NCI-H345 (cell line): ENCODE results near the gene ABCC6.
A peak's percentile ranks its signal among the peaks of the same experiment; 100 is the strongest.

Source experiments
- DNase-seq: peaks from one replicate; lab custom pipeline; 2025; lab: John Stamatoyannopoulos, UW

The ABCC6 gene

DNA sequence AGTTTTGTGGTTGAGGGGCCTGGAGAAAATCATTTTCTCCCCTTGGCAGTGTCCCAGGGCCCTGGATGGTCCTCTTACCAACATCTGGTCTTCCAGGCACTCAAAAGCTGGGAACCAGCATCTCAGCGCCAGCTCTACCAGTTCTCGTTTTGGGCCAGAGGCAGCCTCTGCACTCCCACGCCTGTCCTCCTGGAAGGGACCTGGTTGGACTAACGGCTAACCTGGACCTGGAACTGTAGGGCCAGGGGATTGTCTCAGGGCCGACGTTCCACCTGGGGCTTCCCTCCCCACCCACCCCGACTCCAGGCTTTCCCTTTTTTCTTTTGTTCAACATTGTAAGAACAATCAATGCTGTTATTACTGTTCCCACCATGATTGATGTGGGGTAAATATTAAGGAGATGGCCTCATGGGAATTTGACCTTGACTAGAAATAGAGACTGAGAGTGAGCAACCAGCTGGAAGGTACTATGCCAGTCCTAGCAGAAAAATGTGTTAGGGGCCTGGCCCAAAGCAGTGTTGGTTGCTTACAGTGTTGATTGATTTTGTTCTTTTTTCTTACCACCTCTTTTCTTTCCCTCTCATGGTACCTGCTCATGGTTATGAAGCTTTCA, 81.4 kb downstream of the ABCC6 start:
- DNase-seq: no peak

DNA sequence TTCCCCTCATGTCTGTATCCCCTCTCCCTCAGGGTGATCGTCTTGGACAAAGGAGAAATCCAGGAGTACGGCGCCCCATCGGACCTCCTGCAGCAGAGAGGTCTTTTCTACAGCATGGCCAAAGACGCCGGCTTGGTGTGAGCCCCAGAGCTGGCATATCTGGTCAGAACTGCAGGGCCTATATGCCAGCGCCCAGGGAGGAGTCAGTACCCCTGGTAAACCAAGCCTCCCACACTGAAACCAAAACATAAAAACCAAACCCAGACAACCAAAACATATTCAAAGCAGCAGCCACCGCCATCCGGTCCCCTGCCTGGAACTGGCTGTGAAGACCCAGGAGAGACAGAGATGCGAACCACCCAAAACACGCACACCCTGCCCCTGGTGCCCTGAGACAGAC, 82.2 kb downstream of the ABCC6 start:
- no peak for DNase-seq

DNA sequence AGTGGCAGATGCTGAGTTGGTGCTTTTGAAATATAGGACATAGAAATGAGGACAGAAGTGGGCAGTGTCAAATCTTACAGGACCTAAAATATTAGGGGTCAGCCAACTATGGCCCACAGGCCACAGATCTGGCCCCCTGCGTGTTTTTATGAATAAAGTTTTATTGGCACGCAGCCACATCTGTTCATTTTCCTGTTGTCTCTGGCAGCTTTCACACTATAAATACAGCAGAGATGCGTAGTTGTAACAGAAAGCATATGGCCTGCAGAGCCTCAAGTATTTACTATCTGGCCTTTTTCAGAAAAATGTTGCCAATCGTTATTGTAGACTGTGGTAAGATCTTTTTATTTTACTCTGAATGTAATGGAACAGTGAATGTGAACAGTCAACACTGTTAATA, 82.8 kb downstream of the ABCC6 start:
- DNase-seq: no peak

DNA sequence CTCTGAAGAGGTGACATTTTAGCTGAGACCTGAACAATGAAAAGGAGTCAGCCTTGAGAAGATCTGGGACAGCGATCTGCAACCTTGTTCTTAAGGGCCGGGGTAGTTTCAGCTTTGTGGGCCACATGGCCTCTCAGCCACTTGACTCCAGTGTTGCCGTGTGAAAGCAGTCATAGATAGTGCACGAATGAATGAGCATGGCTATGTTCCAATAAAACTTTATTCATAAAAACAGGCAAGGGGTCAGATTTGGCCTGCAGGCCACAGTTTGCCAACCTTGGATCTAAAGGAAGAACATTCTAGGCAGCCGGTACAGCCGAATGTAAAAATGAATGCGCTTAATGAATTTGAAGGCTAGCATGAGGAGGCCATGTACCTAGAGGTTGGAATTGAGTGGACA, 83.5 kb downstream of the ABCC6 start:
- no peak for DNase-seq

DNA sequence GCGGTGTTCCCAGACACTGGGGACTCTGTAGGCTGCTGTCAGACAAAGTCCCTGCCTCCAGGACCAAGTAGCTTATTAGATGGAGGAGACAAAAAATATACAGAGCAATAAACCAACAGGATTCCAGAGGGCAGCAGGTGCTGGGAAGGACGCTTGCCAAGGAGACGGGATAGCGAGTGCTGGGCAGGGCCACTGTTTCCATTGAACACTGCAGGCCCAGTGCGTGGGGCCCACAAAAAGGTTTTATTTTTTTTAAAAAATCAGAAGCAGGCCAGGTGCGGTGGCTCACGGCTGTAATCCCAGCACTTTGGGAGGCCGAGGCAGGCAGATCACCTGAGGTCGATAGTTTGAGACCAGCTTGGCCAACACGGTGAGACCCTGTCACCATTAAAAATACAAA, 84.2 kb downstream of the ABCC6 start:
- no peak for DNase-seq

DNA sequence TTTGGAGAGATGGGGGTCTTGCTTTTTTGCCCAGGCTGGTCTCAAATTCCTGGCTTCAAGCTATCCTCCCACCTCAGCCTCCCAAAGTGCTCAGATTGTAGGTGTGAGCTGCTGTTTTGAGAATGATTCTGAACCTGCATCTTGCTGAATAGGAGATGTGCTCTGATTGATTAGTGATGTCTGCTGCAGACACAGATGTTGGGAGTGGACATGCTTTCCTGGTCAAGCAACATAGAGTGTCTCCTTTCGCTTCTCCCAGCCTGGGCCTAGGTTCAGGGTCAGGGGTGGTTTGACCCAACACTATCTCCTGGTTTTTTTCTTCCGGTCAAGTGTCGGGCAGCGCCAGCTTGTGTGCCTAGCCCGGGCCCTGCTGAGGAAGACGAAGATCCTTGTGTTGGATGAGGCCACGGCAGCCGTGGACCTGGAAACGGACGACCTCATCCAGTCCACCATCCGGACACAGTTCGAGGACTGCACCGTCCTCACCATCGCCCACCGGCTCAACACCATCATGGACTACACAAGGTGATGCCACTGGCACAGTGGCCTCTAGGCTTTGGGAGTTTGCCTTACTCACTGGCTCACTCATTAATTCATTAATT, 85.2 kb downstream of the ABCC6 start:
- DNase-seq: no peak

DNA sequence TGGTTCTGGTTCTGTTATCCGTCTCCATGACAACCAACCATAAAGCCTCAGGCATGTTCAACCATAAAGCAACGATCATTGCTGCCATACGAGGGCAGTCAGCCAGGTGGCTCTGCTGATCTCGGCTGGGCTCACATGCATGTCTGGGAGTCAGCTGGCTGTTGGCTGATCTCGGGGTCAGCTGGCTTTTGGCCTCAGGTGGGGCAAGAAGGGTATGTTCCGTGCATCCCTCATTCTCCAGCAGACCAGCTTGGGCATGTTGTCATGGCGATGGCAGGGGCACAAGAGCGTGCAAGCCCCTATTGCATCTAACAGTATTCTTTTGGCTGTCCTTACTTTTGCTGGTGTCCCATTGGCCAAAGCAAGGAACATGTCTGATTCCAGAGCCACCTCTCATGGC, 86.2 kb downstream of the ABCC6 start:
- no peak for DNase-seq

DNA sequence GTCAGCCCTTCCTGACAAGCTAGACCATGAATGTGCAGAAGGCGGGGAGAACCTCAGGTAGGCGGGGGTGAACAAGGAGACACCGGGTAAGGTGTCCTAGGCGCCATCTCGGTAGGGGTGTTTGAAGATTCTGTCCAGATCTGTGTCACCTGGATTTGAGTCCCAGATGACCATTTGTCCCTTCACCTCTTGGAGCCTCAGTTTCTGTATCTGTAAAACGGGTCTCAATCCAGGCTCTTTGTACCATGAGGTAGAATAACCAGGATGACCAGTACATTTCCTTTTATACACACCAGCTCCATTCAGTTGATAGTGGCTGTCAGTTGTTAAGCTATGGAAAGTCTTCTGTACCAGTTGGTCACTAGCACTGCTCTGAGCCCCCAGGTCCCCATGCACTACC, 86.7 kb downstream of the ABCC6 start:
- no peak for DNase-seq

DNA sequence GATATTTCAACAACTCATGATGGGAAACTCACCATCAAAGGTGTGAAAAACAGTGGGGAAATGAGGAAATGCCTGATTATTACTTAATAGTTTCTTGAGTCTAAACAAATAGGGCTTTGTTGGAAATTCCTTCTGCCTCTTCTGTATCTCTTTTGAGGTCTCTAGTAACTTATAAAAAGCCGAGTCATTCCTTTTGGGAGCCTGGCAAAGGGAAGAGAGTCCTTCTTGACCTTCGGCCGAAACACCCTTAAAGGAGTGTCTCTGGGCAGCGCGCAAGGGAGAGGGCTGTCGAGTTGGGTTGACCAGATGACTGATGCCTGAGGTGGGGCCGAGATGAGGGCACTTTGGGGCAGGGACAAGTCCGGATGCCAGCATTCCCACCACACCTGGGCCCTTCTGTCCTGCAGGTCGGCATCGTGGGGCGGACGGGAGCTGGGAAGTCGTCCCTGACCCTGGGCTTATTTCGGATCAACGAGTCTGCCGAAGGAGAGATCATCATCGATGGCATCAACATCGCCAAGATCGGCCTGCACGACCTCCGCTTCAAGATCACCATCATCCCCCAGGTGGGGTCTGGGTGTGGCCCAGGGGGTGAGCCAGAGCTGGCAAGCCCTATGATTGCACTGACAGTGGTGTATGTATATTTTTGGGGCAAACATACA, 89.2 kb downstream of the ABCC6 start:
- DNase-seq: no peak

DNA sequence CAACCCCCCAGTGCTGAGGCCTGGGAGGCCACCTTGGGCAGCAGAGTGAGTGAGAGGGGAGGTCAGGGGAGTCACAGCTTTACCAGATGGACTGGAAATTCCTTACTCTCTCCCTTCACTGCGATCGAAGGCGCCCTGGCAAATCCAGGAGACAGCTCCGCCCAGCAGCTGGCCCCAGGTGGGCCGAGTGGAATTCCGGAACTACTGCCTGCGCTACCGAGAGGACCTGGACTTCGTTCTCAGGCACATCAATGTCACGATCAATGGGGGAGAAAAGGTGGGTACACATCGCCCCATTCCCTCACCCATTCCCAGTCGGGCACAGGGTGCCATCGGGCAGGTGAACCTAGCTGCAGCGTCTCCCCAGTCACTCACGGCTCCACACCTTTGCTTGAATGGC, 91.6 kb downstream of the ABCC6 start:
- no peak for DNase-seq

DNA sequence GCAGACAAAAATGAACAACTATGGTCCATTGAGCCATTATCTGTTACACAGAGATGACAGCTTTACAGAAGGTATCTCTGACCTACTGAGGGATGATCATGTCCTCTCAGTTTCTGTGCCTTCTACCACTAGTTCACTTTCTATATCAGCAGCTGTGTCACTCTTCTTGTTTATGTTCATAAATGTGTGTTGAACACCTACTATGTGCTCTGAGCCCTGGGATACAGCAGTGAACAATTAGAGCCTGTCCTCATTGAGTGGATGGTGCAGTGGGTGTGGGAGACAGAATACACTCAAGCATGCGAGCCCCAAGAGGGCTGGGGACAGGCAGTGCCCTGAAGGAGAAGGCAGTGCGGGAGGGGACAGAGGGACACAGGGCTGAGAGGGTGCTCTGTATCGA, 92.1 kb downstream of the ABCC6 start:
- no peak for DNase-seq

DNA sequence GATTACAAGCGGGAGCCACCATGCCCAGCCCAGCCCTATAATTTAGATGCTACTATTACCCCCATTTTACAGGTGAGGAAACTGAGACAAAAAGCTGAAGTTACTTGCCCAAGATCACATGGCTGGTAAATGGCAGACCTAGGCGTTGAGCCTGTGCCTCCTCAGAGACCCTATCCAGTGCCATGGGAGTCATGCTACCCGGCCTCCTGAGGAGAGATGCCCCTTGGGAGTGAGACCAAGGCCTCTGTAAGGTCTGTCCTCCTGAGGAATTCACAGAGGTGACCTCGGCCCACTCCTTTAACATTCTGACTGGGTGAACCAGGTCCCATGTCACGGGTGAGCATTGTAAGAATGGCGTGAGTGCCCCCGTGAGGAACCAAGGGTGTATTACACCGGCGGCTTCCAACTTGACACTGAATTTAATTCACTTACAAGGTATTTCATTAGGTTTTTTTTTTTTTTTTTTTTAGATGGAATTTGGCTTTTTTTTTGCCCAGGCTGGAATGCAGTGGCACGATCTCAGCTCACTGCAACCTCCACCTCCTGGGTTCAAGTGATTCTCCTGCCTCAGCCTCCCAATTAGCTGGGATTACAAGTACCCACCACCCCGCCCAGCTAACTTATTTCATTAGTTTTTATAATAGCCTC, 95.7 kb downstream of the ABCC6 start:
- DNase-seq: peak; percentile 45

DNA sequence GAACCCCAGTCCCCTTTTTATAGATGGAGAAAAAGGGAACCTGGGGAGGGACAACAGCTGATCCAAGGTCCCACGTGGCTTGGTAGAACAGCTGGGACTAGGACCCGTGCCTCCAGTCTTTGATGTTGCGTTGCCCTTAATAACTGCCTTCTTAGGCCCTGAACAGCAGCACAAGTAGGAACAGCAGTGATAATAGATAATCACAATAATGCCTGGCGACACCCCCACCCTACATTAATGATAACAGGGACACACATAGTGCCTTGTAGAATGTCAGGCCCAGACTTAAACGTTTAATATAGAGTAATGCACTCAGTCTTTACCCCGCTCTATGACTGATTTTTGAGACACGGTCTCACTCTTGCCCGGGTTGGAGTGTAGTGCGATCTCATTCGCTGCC, 96.4 kb downstream of the ABCC6 start:
- no peak for DNase-seq

DNA sequence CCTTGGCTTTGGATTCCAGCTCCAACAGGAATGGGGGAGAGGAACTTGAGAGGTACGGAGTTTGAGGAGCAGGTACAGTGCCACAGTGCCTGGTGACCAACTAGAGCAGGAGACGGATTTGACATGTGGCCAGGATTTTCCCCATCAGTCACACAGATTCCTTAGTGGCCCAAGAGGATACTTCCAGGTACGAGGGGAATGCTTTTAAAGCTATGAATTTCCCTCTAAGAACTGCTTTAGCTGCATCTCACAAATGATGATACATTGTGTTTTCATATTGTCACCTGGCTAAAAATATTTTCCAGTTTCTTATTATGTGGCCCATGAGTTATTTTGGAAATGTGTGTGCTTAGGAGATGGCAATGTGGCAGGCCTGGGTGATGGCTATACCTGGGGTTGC, 98.3 kb downstream of the ABCC6 start:
- no peak for DNase-seq

DNA sequence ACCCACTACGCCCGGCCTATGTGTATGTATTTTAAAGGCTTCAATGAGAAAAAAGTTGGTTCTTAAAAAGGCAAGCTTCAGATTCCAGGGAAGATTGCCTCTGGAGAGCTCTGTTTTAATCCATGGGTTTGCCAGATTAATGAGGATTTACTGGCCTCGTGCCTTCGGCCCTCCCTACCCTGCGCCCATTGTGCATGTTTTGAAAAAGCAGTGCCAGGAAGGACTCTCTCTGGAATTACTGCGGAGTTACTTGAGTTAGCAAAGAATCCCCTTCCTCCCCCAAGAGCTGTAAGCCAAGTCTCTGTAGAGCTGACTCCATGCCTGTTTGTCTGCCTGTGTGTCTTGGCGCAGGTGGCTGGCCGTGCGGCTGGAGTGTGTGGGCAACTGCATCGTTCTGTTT, 98.9 kb downstream of the ABCC6 start:
- DNase-seq: no peak

DNA sequence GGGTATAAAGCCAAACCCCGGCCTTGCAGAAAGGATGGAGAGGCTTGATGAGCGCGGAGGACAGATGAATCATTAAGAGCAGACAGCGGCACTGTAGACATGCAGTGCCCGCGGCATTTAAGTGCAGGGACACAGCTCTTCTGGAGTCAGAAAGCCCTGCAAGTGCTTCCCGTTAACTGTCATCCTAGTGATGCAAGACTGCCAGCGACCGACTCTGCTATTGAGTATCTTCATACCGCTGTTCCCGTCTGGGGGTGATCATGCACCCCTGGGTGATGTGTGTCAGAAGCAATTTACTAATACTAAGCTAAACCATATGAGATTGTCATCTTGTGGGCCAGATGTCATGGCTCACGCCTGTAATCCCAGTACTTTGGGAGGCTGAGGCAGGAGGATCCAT, 101.0 kb downstream of the ABCC6 start:
- DNase-seq: no peak

DNA sequence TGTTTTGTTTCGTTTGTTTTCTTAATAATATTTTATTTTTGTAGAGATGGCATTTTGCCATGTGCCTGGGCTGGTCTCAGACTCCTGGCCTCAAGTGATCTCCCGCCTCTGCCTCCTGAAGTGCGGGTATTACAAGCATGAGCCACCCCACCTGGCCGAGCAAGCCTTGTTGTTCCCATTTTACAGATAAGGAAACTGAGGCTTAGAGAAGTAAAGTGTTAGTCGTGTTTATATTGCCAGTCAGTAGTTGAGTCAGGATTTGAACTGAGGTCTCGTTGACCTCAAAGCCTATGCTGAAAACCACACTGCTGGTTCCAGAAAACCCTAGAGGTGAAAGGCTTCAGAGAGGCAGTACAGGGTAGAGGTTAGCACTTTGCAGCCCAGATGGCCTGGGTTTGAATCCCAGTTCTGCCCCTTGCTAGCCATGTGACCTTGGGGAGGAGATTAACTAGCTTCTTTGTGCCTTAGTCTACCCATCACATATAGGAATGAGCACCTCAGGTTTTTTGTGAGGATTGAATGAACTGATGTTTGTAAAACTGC, 102.0 kb downstream of the ABCC6 start:
- DNase-seq: no peak

DNA sequence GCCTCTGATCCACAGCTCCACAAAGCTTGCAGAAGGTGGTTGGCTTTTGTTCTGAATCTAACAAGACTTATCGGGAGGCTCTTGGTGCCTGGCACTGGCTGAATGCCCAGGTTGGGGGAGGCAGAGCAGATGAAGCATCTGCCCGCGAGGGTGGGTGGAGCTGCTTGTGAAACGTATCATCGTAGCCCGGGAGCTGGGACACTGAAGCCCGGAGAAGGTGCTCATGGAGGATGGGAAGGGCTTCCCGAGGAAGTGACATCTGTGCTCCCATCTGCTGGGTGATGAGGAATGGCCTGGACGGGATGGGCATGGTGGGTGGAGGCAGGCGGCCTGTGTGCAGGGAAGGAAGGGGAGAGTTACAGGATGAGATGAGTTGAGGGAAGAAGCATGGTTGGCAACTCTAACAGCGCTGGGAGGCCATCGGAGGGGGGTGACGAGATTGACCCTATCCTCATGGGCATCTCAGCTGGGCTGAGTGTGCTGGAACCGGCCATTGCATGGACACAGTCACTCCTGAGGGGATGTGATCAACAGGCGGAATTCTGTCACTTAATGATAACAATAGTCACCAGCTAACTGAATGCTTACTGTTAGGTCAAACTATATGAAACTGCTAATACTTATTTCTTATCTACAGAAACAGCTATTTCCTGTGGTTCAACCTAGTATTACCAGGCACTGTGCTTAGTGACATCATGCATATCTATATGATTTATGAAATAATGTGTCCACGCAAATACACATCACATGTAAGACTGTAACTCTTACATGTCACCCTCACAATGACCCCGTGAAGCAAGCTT, 102.7 kb downstream of the ABCC6 start:
- peak; percentile 91 for DNase-seq

DNA sequence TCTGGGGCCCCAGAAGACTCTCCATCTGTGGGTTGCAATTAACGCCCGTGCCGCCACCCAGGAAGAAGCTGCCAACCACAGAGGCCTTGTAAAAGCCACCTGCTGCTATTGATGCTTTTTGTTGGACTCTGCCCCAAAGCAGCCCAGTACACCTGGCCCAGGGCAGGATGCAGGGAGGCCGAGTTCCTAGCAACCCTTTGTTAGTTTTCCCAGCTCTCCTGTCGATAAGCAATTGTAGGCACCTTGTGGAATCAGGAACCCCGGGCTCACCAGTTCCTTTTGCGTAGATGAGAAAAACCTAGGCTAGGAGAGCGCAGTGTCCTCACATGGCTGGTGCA, 103.3 kb downstream of the ABCC6 start:
- no peak for DNase-seq

DNA sequence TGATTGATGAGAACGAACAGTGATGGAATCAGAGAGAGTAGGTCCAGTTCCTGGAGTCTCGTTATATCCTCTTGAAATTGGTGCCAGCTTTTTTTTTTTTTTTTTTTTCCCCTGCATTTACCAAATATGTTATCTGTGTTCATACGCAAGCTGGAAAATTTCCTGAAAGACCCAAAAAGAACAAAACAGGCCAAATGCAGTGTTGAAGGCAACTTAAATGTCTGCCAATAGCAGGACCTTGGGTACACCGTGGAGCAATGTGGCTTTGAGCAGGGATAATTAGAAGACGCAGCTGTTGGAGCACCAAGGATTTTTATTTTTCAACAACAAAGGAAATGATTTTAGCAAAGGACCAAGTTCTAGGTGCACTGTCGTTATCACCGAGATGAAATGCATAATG, 105.0 kb downstream of the ABCC6 start:
- no peak for DNase-seq

DNA sequence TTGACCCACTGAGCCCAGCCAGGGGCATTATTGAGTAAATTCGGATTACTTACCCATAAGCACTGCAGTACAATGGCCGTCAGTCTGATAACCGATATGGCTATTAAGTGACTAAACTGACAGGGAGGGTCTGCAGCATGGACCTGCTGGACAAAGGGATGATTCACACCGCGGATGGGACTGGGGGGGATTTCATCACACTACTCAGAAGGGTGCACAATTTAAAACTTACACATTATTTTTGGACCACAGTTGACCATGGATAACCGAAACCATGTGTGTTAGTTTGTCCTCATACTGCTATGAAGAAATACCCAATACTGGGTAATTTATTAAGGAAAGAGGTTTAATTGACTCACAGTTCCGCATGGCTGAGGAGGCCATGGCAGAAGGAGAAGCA, 106.5 kb downstream of the ABCC6 start:
- DNase-seq: no peak

DNA sequence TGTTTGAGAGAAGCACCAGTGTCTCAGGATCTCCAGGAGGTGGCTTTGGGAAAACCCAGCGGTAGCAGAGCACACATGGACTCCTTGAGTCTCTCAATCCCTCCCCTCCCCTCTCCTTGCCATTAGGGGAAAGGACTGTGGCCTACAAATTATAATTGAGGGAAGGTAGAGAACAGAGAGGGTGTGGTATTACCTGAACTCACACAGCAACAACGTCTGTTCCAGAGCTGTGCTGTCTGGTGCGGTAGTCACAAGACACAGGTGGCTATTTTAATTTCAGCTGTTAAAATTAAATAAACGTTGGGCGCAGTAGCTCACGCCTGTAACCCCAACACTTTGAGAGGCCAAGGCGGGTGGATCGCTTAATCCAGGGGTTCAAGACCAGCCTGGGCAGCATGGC, 110.2 kb downstream of the ABCC6 start:
- DNase-seq: no peak
